GM12878 (cell line): ENCODE results near the gene SMPX. TPM values are rescaled to one million over a fixed set of nuclear protein-coding genes. Genes with fewer than 3 reads are reported as not detected.

Experiments used
- ATAC-seq: fragments of 200-7000 bp; cut with Tn5 transposase; 3 replicates; pipeline ENCODE4 v1.9.1; 2020; ENCODE audit warnings: mild to moderate bottlenecking, moderate library complexity
- BruUV-seq: library from RNA; stranded (reverse); fragments of 400-500 nt; replicated peaks from 2 replicates; lab custom pipeline; 2021; lab: Mats Ljungman, UMichigan
- CTCF ChIA-PET: fragments of 300-600 bp; sonication (Branson Sonifier 250); formaldehyde crosslinking; extraction: SDS; loops from one replicate; lab custom pipeline; 2021; ENCODE audit warnings: inconsistent platforms; lab: Yijun Ruan, JAX
- POLR2A ChIA-PET: fragments of 350-600 bp; formaldehyde crosslinking; extraction: SDS; loops from one replicate; lab custom pipeline; 2021; ENCODE audit warnings: inconsistent platforms; lab: Charles Lee
- RAD21 ChIA-PET: fragments of 300-600 bp; sonication (Branson Sonifier 250); formaldehyde crosslinking; loops from one replicate; lab custom pipeline; 2023; ENCODE audit warnings: antibody characterized with exemption; ENCODE audit not compliant: unreplicated experiment; lab: Charles Lee
- SMC1A ChIA-PET: fragments of 300-600 bp; sonication (Branson Sonifier 250); formaldehyde crosslinking; loops from one replicate; lab custom pipeline; 2023; ENCODE audit not compliant: unreplicated experiment, uncharacterized antibody; lab: Charles Lee
- DNase-seq: peaks from one replicate; pipeline ENCODE4 v3.0.0-alpha.2; 2011; ENCODE audit warnings: low read depth, low spot score
- FAIRE-seq: peaks from 3 replicates; lab custom pipeline; 2011; peaks lifted over from hg19 to GRCh38; lab: Jason Lieb, UNC
- H2AFZ ChIP-seq: 2 replicates; pipeline ENCODE4 v1.6.0; 2011; ENCODE audit warnings: low read depth, low read length, control low read depth; ENCODE audit not compliant: control insufficient read depth
- H3K27ac ChIP-seq: 2 replicates; pipeline ENCODE4 v1.5.1; 2011; ENCODE audit warnings: control low read depth; ENCODE audit not compliant: control insufficient read depth, insufficient read depth
- H3K27me3 ChIP-seq, 2 experiments: replicated peaks in 1 of 2; 2 replicates each; pipeline versions ENCODE4 v1.6.0 to v1.6.1; 2011; ENCODE audit warnings: low read length in 1 of 2; ENCODE audit not compliant: control insufficient read depth in 2 of 2, insufficient read depth in 2 of 2
- H3K36me3 ChIP-seq, 2 experiments: 2 replicates each; pipeline ENCODE4 v1.5.1; 2011; ENCODE audit warnings: low read length in 1 of 2; ENCODE audit not compliant: control insufficient read depth in 2 of 2, insufficient read depth in 2 of 2
- H3K4me1 ChIP-seq: 2 replicates; pipeline ENCODE4 v1.6.1; 2011; ENCODE audit warnings: mild to moderate bottlenecking, low read length, moderate library complexity, mixed read lengths; ENCODE audit not compliant: control insufficient read depth, insufficient read depth
- H3K4me2 ChIP-seq: 2 replicates; pipeline ENCODE4 v1.6.0; 2011; ENCODE audit warnings: control low read depth; ENCODE audit not compliant: control insufficient read depth, insufficient read depth
- H3K4me3 ChIP-seq: fragments of 200-600 bp; sonication (generic); 2 replicates; pipeline ENCODE4 v1.5.1; 2016
- H3K79me2 ChIP-seq: 2 replicates; pipeline ENCODE4 v1.6.0; 2011; ENCODE audit warnings: low read length; ENCODE audit not compliant: control insufficient read depth, insufficient read depth
- H3K9ac ChIP-seq: 2 replicates; pipeline ENCODE4 v1.8.0; 2011; ENCODE audit warnings: low read length, control low read depth, mixed read lengths; ENCODE audit not compliant: control insufficient read depth, insufficient read depth
- H3K9me3 ChIP-seq: replicated peaks from 3 replicates; pipeline ENCODE4 v1.5.1; 2011; ENCODE audit warnings: mild to moderate bottlenecking, low read length; ENCODE audit not compliant: control insufficient read depth, insufficient read depth
- H4K20me1 ChIP-seq: 2 replicates; pipeline ENCODE4 v1.6.0; 2011; ENCODE audit not compliant: control insufficient read depth, insufficient read depth
- BMI1 ChIP-seq: fragments of 450-650 bp; IDR thresholded peaks from 2 replicates; pipeline ENCODE4 v1.6.1; 2016; ENCODE audit warnings: mild to moderate bottlenecking, moderate library complexity, borderline replicate concordance
- CHD2 ChIP-seq: IDR thresholded peaks from 2 replicates; pipeline ENCODE4 v1.6.1; 2011; ENCODE audit warnings: low read depth, low read length, improper control_type of control experiment, borderline replicate concordance
- E4F1 ChIP-seq: fragments of 450-650 bp; IDR thresholded peaks from 2 replicates; pipeline ENCODE4 v1.6.1; 2018; ENCODE audit warnings: borderline replicate concordance, mild to moderate bottlenecking; ENCODE audit not compliant: partially characterized antibody
- IKZF2 ChIP-seq, 2 experiments: fragments of 450-650 bp; IDR thresholded peaks; 2 replicates each; pipeline ENCODE4 v1.6.1; 2017; ENCODE audit warnings: mild to moderate bottlenecking in 2 of 2, moderate library complexity in 2 of 2
- IRF3 ChIP-seq: fragments of 450-650 bp; IDR thresholded peaks from 2 replicates; pipeline ENCODE4 v1.6.1; 2014; ENCODE audit warnings: mild to moderate bottlenecking
- NFXL1 ChIP-seq: fragments of 450-650 bp; IDR thresholded peaks from 2 replicates; pipeline ENCODE4 v1.6.1; 2017; ENCODE audit warnings: antibody characterized with exemption, mild to moderate bottlenecking, borderline replicate concordance
- POLR2AphosphoS5 ChIP-seq: IDR thresholded peaks from 2 replicates; pipeline ENCODE4 v1.6.1; 2011; ENCODE audit warnings: mild to moderate bottlenecking, low read length, inconsistent platforms
- REST ChIP-seq: IDR thresholded peaks from 2 replicates; pipeline ENCODE4 v1.6.1; 2012; ENCODE audit warnings: mild to moderate bottlenecking, low read depth, low read length
- RUNX3 ChIP-seq: IDR thresholded peaks from 2 replicates; pipeline ENCODE4 v1.6.1; 2012; ENCODE audit warnings: low read length, inconsistent platforms
- TAF1 ChIP-seq: IDR thresholded peaks from 2 replicates; pipeline ENCODE4 v1.6.1; 2011; ENCODE audit warnings: mild to moderate bottlenecking, low read depth, low read length, borderline replicate concordance
- YBX1 ChIP-seq: fragments of 450-650 bp; IDR thresholded peaks from 2 replicates; pipeline ENCODE4 v1.6.1; 2016; ENCODE audit warnings: antibody characterized with exemption
- WGBS: methylation state at CpG from one replicate; pipeline ENCODE4 v1.1.6; 2016; ENCODE audit warnings: low lambda C conversion rate; ENCODE audit not compliant: insufficient replicate concordance, insufficient coverage; ENCODE audit errors: missing lambda C conversion rate; 5-methylcytosine and 5-hydroxymethylcytosine counted together
- in situ Hi-C: fragments of 300-500 bp; cut with MboI; formaldehyde crosslinking; loops from 9 replicates; pipeline ENCODE4 v1.14.3; 2018; ENCODE audit warnings: mixed read lengths
- intact Hi-C: fragments of 100-400 bp; cut with micrococcal nuclease; formaldehyde crosslinking; loops from one replicate; pipeline ENCODE4 v1.14.2; 2022; ENCODE audit not compliant: unreplicated experiment
- polyA plus RNA-seq, 11 experiments: library from polyadenylated mRNA; depleted of rRNA in 4 of 11; unstranded in 6 of 11; stranded (reverse) in 5 of 11; fragments of >200 nt; fragmentation: Nextera tagmentation in 4 of 11; fragmentation: Illumina TruSeq in 1 of 11; extraction: Ambion mirVana in 4 of 11; extraction: Trizol in 1 of 11; gene quantifications; 1 replicate in 1 of 11; 2 replicates in 10 of 11; pipeline versions ENCODE4 v1.2.1 to v1.2.3, GENCODE V29; 2011 to 2016; ENCODE audit warnings: inconsistent platforms in 2 of 11, missing spikeins in 2 of 11, low read depth in 1 of 11
- total RNA-seq, 4 experiments: library from RNA; depleted of rRNA in 3 of 4; stranded (reverse); fragments of >200 nt in 3 of 4; fragmentation: Illumina TruSeq in 1 of 4; extraction: Trizol in 1 of 4; gene quantifications; 2 replicates each; pipeline versions ENCODE4 v1.2.1 to v1.2.3, GENCODE V29; 2013 to 2021

Gene SMPX
- total and polyA plus RNA-seq, 10 of the 15 experiments (the other 5 are each of a cell fraction or from before 2014, with no cell fraction given) = 0.08 to 0.09 TPM; not detected in 8

DNA sequence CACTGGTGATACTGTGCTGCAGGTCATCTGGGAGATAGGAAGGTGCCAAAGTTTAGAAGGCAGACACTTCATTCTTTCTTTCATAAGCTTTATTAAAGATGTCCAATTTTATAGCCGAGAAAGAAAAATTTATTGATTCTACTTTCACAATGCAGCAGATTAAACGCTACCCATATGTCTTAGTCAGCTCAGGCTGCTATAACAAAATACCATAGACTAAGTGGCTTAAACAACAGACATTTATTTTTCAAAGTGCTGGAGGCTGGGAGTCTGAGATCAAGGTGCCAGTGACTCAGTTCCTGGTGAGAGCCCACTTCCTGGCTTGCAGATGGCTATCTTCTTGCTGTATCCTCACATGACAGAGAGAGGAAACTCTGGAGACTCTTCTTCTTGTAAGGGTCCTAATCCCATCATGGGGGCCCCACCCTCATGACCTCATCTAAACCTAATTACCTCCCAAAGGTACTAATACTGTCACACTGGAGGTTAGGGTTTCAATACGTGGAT lies 66.4 kb downstream of the SMPX start:
- no peaks in the 10 kb centered on the region for H3K27me3 ChIP-seq
- no peaks in the 10 kb centered on the region for H3K36me3 ChIP-seq
- H3K9me3 ChIP-seq = no peaks in the 10 kb centered on the region
- CTCF ChIA-PET = interaction anchor here (1.2 kb wide), 1 partner anchor 19 kb away, joined by 4 read pairs; no protein-coding TSS in a partner anchor
- SMC1A ChIA-PET = no interaction called here
- no peak for ATAC-seq
- H3K4me2 ChIP-seq = no peak overlapping the region
- RAD21 ChIA-PET = no interaction called here
- no peaks in the 10 kb centered on the region for H4K20me1 ChIP-seq
- H3K9ac ChIP-seq = no peak overlapping the region
- no peak for FAIRE-seq
- H3K79me2 ChIP-seq = no peaks in the 10 kb centered on the region
- no peak for DNase-seq
- 58% methylated on average over 3 of the region's 3 CpGs for WGBS
- in situ Hi-C loops (no loop called here), intact Hi-C loops (no loop called here)
- no peak overlapping the region for H2AFZ ChIP-seq
- no peaks in the 10 kb centered on the region for H3K4me1 ChIP-seq
- POLR2A ChIA-PET = no interaction called here
- H3K27ac ChIP-seq = no peak overlapping the region
- H3K4me3 ChIP-seq = no peak overlapping the region
- BruUV-seq = no TSS peak
- TF ChIP-seq NFXL1 (no peak), YBX1 (no peak), REST (no peak)
- TF ChIP-seq, all 136 proteins: peak for 0

DNA sequence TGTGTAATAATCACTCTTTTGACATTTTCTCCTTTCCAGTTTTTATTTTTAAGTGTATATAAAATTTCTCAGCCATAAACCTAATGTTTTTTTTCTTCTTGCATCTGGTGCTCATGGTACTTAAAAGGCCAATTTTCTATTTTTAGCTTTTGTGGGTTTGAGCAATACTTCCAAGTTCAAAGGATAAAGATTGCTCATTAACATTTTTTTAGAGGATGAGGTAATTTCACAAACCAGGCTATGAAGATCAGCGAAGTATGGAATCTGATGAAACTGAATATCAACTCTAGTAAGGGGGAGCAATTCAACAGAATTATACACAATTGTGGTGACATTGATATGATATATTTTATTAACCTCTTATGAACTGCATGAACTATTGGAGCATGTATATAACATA lies 74.0 kb downstream of the SMPX start:
- no peak for DNase-seq
- RAD21 ChIA-PET = no interaction called here
- no peaks in the 10 kb centered on the region for H4K20me1 ChIP-seq
- CTCF ChIA-PET = interaction anchor here (1.5 kb wide), 1 partner anchor 9 kb away, joined by 4 read pairs; no protein-coding TSS in a partner anchor
- POLR2A ChIA-PET = no interaction called here
- H3K4me2 ChIP-seq = no peak overlapping the region
- WGBS = 48% methylated on average over 1 of the region's 1 CpG
- intact Hi-C loops = no loop called here
- no peaks in the 10 kb centered on the region for H3K36me3 ChIP-seq
- no peak for ATAC-seq
- H2AFZ ChIP-seq = no peak overlapping the region
- H3K27me3 ChIP-seq = no peaks in the 10 kb centered on the region
- BruUV-seq = no TSS peak
- H3K27ac ChIP-seq = no peak overlapping the region
- no peak overlapping the region for H3K9ac ChIP-seq
- H3K4me3 ChIP-seq = no peak overlapping the region
- in situ Hi-C loops = no loop called here
- H3K4me1 ChIP-seq = no peaks in the 10 kb centered on the region
- no peak for FAIRE-seq
- SMC1A ChIA-PET = no interaction called here
- no peaks in the 10 kb centered on the region for H3K79me2 ChIP-seq
- H3K9me3 ChIP-seq = no peaks in the 10 kb centered on the region
- TF ChIP-seq TAF1 (no peak), POLR2AphosphoS5 (no peak), IKZF2 (IDR thresholded peaks at IDR 0.05) (no peak), IRF3 (no peak), E4F1 (no peak), CHD2 (no peak), RUNX3 (no peak), BMI1 (no peak)
